Left hindlimb (tissue), 1 donor: ENCODE measurements around the gene SMIM22.

Source experiments
- DNase-seq: peaks from one replicate; pipeline ENCODE4 v3.0.0-alpha.2; 2018

Gene SMIM22

GRCh38 chr16:4796982-4797804, 2.0 kb downstream of the SMIM22 start:
- no peak for DNase-seq

- DNase-seq: no peak
These were observed 2.7 kb downstream of the SMIM22 start for GRCh38 chr16:4797805-4798252.

- no peak for DNase-seq
These were observed 3.3 kb downstream of the SMIM22 start for GRCh38 chr16:4798456-4798855.

- DNase-seq: no peak
These were observed 4.1 kb downstream of the SMIM22 start for GRCh38 chr16:4799171-4799855.

- no peak for DNase-seq
These were observed 5.3 kb downstream of the SMIM22 start for GRCh38 chr16:4800290-4801041.

- DNase-seq: no peak
These were observed 6.1 kb downstream of the SMIM22 start for GRCh38 chr16:4801051-4801961.

GRCh38 chr16:4801962-4802658, 6.9 kb downstream of the SMIM22 start, which contains the start of gene ROGDI:
Gene ROGDI (minus strand): TSS chr16:4802633. CDS start chr16:4802571, 62 bp downstream.
- no peak for DNase-seq

- DNase-seq: peak; percentile 93
These were observed 7.6 kb downstream of the SMIM22 start for GRCh38 chr16:4802659-4803287.

GRCh38 chr16:4803401-4803844, 8.3 kb downstream of the SMIM22 start:
- no peak for DNase-seq

- no peak for DNase-seq
These were observed 9.0 kb downstream of the SMIM22 start for GRCh38 chr16:4803898-4804762.

- DNase-seq: no peak
These were observed 10.1 kb downstream of the SMIM22 start for GRCh38 chr16:4805231-4805630.

- DNase-seq: no peak
These were observed 11.1 kb downstream of the SMIM22 start for GRCh38 chr16:4806280-4806679.

- DNase-seq: no peak
These were observed 16.1 kb downstream of the SMIM22 start for GRCh38 chr16:4811242-4811641.

- DNase-seq: no peak
These were observed 16.6 kb downstream of the SMIM22 start for GRCh38 chr16:4811773-4812172.

GRCh38 chr16:4813251-4814003, 18.3 kb downstream of the SMIM22 start:
- DNase-seq: no peak

GRCh38 chr16:4814046-4814445, 18.9 kb downstream of the SMIM22 start:
- no peak for DNase-seq

- no peak for DNase-seq
These were observed 19.5 kb downstream of the SMIM22 start for GRCh38 chr16:4814542-4815173.

- DNase-seq: no peak
These were observed 25.5 kb downstream of the SMIM22 start for GRCh38 chr16:4820652-4821051.

GRCh38 chr16:4825196-4825595, 30.0 kb downstream of the SMIM22 start:
- no peak for DNase-seq
